GM18909 (cell line): ENCODE data around the gene SRCIN1.

Experiments
- ATAC-seq: cut with Tn5 transposase; IDR thresholded peaks from one replicate; pipeline ENCODE4 v1.9.1; 2021; ENCODE audit warnings: mild to moderate bottlenecking; ENCODE audit not compliant: unreplicated experiment, poor library complexity

SRCIN1 gene

GRCh38 chr17:38617967-38618760 lies 12.4 kb upstream of the SRCIN1 start:
- ATAC-seq = no peak

GRCh38 chr17:38617074-38617860 lies 11.5 kb upstream of the SRCIN1 start:
- ATAC-seq = no peak

- no peak for ATAC-seq
These were observed 10.6 kb upstream of the SRCIN1 start for GRCh38 chr17:38616361-38616760.

GRCh38 chr17:38613981-38614779 lies 8.4 kb upstream of the SRCIN1 start:
- no peak for ATAC-seq

GRCh38 chr17:38613525-38613980 lies 7.8 kb upstream of the SRCIN1 start:
- ATAC-seq = no peak

GRCh38 chr17:38611872-38612376 lies 6.2 kb upstream of the SRCIN1 start:
- ATAC-seq = no peak

- ATAC-seq = no peak
These were observed 5.5 kb upstream of the SRCIN1 start for GRCh38 chr17:38611070-38611786.

GRCh38 chr17:38609280-38610031 lies 3.7 kb upstream of the SRCIN1 start:
- no peak for ATAC-seq

- no peak for ATAC-seq
These were observed 2.9 kb upstream of the SRCIN1 start for GRCh38 chr17:38608648-38609047.

- no peak for ATAC-seq
These were observed 1.2 kb upstream of the SRCIN1 start for GRCh38 chr17:38606646-38607611.

GRCh38 chr17:38605411-38605840 lies 326 bp downstream of the SRCIN1 start:
- ATAC-seq = no peak

- ATAC-seq = no peak
These were observed 1.0 kb downstream of the SRCIN1 start for GRCh38 chr17:38604479-38605403.

GRCh38 chr17:38603786-38604478 lies 1.8 kb downstream of the SRCIN1 start:
- no peak for ATAC-seq

- ATAC-seq = no peak
These were observed 2.6 kb downstream of the SRCIN1 start for GRCh38 chr17:38602956-38603785.

GRCh38 chr17:38602453-38602852 lies 3.3 kb downstream of the SRCIN1 start:
- no peak for ATAC-seq
